Measurements from ENCODE around the gene MZT1. TPM values are rescaled to one million over a fixed set of nuclear protein-coding genes. Genes with fewer than 3 reads are reported as not detected.

Gene MZT1
- 1 to 10 TPM in 5 of 6 donors, not detected in 1; 2.2 to 9.4 (median 7.6) TPM for total RNA-seq

GRCh38 chr13:72727417-72728289 is at the start of gene MZT1, which contains the start of gene BORA:
MZT1 (minus strand) TSS chr13:72727629; CDS start chr13:72727602, 27 bp downstream.
BORA (plus strand) TSS chr13:72727923; CDS start chr13:72728941, 1,018 bp downstream.
- H3K27me3 ChIP-seq = no peaks in the 10 kb centered on the region
- ATAC-seq (ENCODE audit: low FRiP score in 2 of 2) (peak; percentile 99), DNase-seq (peak; percentile 95 to 99)
- TF ChIP-seq CTCF (IDR thresholded peaks at IDR 0.05) (no peak), POLR2A (IDR thresholded peaks at IDR 0.05) (peak in 2 of 4 donors; percentile 24 to 64), POLR2AphosphoS5 (IDR thresholded peaks at IDR 0.05) (peak; percentile 52 to 77), EP300 (IDR thresholded peaks at IDR 0.05) (no peak)
- WGBS, 2 donors = 0 to 1% methylated on average over 8 to 61 of the region's 71 CpGs
- peak within 1 kb of the TSS; percentile 59 to 80 (median 73) for H3K27ac ChIP-seq
- H3K9me3 ChIP-seq = no peaks in the 10 kb centered on the region
- H3K4me1 ChIP-seq = peaks cover 11 to 28% (median 20%) of the 10 kb centered on the region in 4 donors
- peaks cover 0 to 3% (median 0%) of the 10 kb centered on the region in 4 donors for H3K36me3 ChIP-seq
- peak within 1 kb of the TSS; percentile 61 to 98 (median 80) for H3K4me3 ChIP-seq

- 80 to 85% methylated on average over 2 of the region's 2 CpGs for WGBS, 2 donors
- no peak overlapping the region for H3K4me3 ChIP-seq
- DNase-seq = no peak
- H3K4me1 ChIP-seq = peaks cover under 1 to 5% (median 1%) of the 10 kb centered on the region in 4 donors
- no peak for TF ChIP-seq CTCF (IDR thresholded peaks at IDR 0.05)
- no peak for TF ChIP-seq EP300 (IDR thresholded peaks at IDR 0.05)
- TF ChIP-seq POLR2A (IDR thresholded peaks at IDR 0.05) = no peak
- no peak for TF ChIP-seq POLR2AphosphoS5 (IDR thresholded peaks at IDR 0.05)
- H3K9me3 ChIP-seq = no peaks in the 10 kb centered on the region
- peaks cover 58 to 96% (median 68%) of the 10 kb centered on the region in 4 donors for H3K36me3 ChIP-seq
- ATAC-seq (ENCODE audit: low FRiP score in 2 of 2) = no peak
- no peak overlapping the region for H3K27ac ChIP-seq
- H3K27me3 ChIP-seq = no peaks in the 10 kb centered on the region
These were observed 46.6 kb upstream of the MZT1 start for GRCh38 chr13:72774019-72774418.

- Histone ChIP-seq H3K27ac (no peak overlapping the region), H3K9me3 (no peaks in the 10 kb centered on the region), H3K27me3 (no peaks in the 10 kb centered on the region), H3K36me3 (peaks cover 49 to 100% (median 82%) of the 10 kb centered on the region in 4 donors), H3K4me3 (no peak overlapping the region), H3K4me1 (no peaks in the 10 kb centered on the region)
- WGBS, 2 donors = 55 to 57% methylated on average over 2 of the region's 2 CpGs
- DNase-seq (no peak), ATAC-seq (ENCODE audit: low FRiP score in 2 of 2) (no peak)
- no peak for TF ChIP-seq POLR2AphosphoS5 (IDR thresholded peaks at IDR 0.05)
- no peak for TF ChIP-seq POLR2A (IDR thresholded peaks at IDR 0.05)
- no peak for TF ChIP-seq CTCF (IDR thresholded peaks at IDR 0.05)
- TF ChIP-seq EP300 (IDR thresholded peaks at IDR 0.05) = no peak
These were observed 36.0 kb upstream of the MZT1 start for GRCh38 chr13:72763411-72763810.

GRCh38 chr13:72760189-72760588 is 32.8 kb upstream of the MZT1 start:
- no peaks in the 10 kb centered on the region for H3K9me3 ChIP-seq
- TF ChIP-seq CTCF (IDR thresholded peaks at IDR 0.05) = no peak
- no peak for TF ChIP-seq EP300 (IDR thresholded peaks at IDR 0.05)
- no peak for TF ChIP-seq POLR2AphosphoS5 (IDR thresholded peaks at IDR 0.05)
- no peak for TF ChIP-seq POLR2A (IDR thresholded peaks at IDR 0.05)
- peaks cover 45 to 98% (median 80%) of the 10 kb centered on the region in 4 donors for H3K36me3 ChIP-seq
- no peak overlapping the region for H3K4me3 ChIP-seq
- H3K27ac ChIP-seq = no peak overlapping the region
- WGBS, 2 donors = 85 to 87% methylated on average over 3 of the region's 3 CpGs
- no peaks in the 10 kb centered on the region for H3K4me1 ChIP-seq
- ATAC-seq (ENCODE audit: low FRiP score in 2 of 2) (no peak), DNase-seq (no peak)
- H3K27me3 ChIP-seq = no peaks in the 10 kb centered on the region

Measured in upper lobe of left lung (tissue), 6 donors.